UCSD-AML1 (cell line): ENCODE data around the gene SOX9.

Source experiments
- DNase-seq: peaks from one replicate; lab custom pipeline; 2025; ENCODE audit not compliant: unreplicated experiment; lab: John Stamatoyannopoulos, UW

Gene SOX9

GRCh38 chr17:72158895-72159885, 38.4 kb downstream of the SOX9 start:
- no peak for DNase-seq

- DNase-seq, result no peak
Observed at GRCh38 chr17:72162569-72162968, 41.7 kb downstream of the SOX9 start.

- no peak for DNase-seq
Observed at GRCh38 chr17:72163474-72163873, 42.7 kb downstream of the SOX9 start.

GRCh38 chr17:72164158-72164739, 43.4 kb downstream of the SOX9 start:
- DNase-seq, result no peak

GRCh38 chr17:72165192-72165866, 44.5 kb downstream of the SOX9 start:
- no peak for DNase-seq

- no peak for DNase-seq
Observed at GRCh38 chr17:72165867-72166439, 45.1 kb downstream of the SOX9 start.

DNA sequence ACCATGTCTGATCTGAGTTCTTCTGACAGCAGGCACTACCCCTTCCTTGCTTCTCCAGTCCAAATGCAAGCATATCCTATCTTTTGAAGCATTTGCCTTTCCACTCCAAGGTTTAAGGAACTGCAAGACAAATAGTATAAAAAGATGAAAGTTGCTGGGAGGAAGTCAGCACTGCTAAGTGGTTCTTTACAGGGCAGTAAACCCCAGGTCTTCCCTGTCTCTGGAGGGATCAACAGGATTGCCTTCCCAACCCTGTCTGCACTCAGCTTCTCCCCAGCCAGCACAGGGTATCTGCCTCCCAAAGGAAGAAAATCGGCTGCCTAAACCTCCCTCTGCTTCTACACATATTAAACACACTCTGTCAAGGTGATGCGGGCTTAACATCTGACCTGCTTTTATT, 46.8 kb downstream of the SOX9 start:
- no peak for DNase-seq

GRCh38 chr17:72169823-72170222, 49.0 kb downstream of the SOX9 start:
- no peak for DNase-seq

DNA sequence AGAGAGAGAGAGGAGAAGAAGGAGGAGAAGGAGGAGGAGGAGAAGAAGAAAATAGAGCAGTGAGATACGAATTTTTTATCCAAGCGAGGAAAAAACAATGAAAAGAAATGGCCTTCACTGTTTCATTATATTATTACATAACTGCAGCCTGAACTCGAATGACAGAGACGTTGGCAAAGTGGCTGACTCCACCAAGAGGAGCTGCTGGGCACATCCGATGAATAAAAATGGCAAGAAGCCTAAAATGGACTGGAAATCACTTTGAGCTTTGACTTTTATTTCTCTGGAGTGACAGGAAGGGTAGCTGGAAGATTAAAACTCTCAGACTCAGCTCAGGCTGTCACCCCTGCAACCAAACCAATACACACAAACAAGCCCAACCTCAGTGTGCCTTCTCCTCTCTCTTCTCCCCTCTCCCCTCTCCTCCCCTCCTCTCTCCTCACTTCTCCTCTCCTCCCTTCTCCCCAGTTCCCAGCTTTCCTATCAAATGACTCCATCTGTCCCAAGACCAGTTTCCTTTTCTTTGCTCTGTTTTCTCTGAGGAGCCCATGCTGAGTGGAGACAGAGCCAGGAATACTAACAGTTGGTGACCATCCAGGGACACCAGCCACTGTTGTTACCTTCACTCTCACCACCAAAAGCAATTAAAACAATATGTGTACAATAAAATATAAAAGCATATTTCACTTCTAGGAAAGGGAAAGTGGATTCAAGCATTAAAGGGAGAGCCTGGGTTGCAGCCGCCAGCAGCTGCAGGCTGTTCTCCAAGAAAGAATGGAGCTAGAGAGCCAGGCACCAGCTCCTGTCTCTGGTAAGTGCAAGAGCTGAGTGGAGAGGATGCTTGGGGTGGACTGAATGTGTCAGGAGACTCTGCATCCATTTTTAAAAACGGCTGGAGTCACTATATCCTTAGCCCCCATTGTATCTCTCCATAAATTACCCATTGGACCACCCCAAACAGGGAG, 51.2 kb downstream of the SOX9 start:
- no peak for DNase-seq

DNA sequence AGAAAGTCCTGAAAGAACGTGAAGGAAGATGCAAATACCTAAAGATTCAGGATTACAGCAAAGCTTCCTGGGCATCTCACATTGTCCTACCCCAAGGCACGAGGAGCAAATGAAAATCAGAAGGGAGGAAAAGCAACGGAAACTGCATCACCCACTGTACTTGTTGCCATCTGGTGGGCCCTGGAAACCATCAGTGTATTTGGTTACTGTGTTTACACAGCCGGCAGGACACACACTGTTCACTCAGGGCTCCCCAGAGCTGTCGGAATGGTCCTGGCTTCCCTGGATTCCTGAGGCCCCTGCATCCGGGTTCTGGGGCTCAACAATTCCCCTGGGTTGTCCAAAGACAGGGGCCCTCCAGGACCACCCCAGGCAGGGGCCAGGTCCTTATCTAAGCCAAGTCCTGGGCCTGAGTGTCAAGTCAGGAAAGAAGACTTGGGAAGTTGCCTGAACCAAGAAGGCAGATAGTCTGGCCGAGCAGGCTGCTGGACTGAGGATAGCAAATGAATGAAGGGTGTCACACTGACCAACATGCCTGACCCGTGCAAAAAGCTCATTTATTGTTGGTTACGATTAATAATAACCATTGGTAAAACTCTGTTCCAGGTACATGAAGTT, 52.8 kb downstream of the SOX9 start:
- DNase-seq, result no peak

DNA sequence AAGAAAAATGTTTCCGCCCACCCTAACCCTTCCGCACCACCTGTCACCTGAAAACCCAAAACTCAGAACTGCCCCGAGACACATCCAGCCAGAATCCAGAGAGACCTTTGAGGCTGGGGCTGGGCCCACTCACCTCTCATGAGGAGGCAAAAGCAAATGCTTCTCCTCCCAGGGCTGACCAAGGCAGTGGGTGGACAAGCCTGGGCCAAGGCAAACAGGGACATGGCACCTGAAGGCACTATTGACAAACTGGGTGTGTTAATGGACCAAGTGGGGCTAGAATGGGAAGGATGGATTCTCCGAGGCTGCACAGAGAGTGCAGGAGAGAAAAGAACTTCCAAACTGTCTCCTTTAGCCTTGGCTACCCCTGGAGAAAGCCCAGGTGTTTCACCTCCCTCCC, 54.4 kb downstream of the SOX9 start:
- no peak for DNase-seq
